GM10248 (cell line): ENCODE results near the gene GFAP.

ENCODE experiments used
- CTCF ChIA-PET: fragments of 300-600 bp; sonication (Branson Sonifier 250); formaldehyde crosslinking; extraction: SDS; loops from one replicate; lab custom pipeline; 2021; ENCODE audit warnings: antibody characterized with exemption; lab: Yijun Ruan, JAX
- POLR2A ChIA-PET: fragments of 350-650 bp; sonication (Branson Sonifier 250); formaldehyde crosslinking; extraction: SDS; loops from one replicate; lab custom pipeline; 2020; ENCODE audit warnings: antibody characterized with exemption; lab: Yijun Ruan, JAX
- DNase-seq: peaks from one replicate; pipeline ENCODE4 v3.0.0; 2012; ENCODE audit errors: extremely low spot score
- TF ChIP-seq, protein P1 (sequence below): IDR thresholded peaks from 2 replicates; pipeline ENCODE4 v1.5.1; 2012; ENCODE audit warnings: mild to moderate bottlenecking, low read depth; ENCODE audit errors: extremely low read depth, missing control alignments, control extremely low read depth

GFAP gene

DNA sequence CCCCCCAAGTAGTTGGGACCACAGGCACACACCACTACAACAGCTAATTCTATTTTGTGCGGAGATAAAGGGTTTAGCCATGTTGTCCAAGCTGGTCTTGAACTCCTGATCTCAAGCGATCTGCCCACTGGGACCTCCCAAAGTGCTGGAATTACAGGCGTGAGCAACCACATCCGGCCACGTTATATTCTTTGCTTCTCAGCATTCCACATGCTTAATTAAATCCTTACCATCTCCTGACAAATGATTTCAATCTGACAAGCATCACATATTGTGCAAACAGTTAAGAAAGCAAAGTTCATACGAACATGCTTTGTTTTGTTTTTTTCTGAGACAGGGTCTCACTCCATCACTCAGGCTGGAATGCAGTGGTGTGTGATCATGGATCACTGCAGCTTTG lies 49.4 kb downstream of the GFAP start:
- TF ChIP-seq, protein P1, sequence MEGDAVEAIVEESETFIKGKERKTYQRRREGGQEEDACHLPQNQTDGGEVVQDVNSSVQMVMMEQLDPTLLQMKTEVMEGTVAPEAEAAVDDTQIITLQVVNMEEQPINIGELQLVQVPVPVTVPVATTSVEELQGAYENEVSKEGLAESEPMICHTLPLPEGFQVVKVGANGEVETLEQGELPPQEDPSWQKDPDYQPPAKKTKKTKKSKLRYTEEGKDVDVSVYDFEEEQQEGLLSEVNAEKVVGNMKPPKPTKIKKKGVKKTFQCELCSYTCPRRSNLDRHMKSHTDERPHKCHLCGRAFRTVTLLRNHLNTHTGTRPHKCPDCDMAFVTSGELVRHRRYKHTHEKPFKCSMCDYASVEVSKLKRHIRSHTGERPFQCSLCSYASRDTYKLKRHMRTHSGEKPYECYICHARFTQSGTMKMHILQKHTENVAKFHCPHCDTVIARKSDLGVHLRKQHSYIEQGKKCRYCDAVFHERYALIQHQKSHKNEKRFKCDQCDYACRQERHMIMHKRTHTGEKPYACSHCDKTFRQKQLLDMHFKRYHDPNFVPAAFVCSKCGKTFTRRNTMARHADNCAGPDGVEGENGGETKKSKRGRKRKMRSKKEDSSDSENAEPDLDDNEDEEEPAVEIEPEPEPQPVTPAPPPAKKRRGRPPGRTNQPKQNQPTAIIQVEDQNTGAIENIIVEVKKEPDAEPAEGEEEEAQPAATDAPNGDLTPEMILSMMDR: no peak
- ChIA-PET CTCF (interaction anchor here (0.7 to 18.0 kb wide), 14 partner anchors 8 to 233 kb away, joined by 3 to 454 read pairs (median 4); no protein-coding TSS in a partner anchor), POLR2A (interaction anchor here (0.6 kb wide), 1 partner anchor 405 kb away, joined by 3 read pairs; no protein-coding TSS in a partner anchor)
- no peak for DNase-seq

DNA sequence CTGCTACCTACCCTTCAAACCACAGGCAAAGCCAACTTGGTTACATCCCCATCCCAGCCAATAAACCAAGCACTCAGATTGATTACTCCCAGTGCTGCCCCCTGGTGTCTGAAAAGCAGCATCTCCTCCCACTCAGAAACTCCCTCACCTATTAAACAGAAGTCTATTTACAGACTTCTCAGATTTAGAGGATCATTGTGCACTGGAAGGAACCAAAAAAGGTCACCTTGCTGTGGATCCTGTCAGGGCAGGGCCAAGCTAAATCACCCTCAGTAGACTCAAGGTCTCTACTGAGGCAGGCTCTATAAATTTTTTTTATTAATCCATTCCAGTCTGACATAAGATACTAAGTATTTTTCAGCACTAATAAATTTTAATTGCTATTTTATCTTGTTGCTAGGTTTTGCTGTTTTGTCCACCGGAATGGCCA lies 50.1 kb downstream of the GFAP start:
- TF ChIP-seq, protein P1: peak; percentile 77
- peak; percentile 80 for DNase-seq
- CTCF ChIA-PET: interaction anchor here (0.6 to 18.0 kb wide), 31 partner anchors 9 to 748 kb away, joined by 3 to 454 read pairs (median 4); partner anchors contain the start of gene ACBD4
- POLR2A ChIA-PET: no interaction called here

DNA sequence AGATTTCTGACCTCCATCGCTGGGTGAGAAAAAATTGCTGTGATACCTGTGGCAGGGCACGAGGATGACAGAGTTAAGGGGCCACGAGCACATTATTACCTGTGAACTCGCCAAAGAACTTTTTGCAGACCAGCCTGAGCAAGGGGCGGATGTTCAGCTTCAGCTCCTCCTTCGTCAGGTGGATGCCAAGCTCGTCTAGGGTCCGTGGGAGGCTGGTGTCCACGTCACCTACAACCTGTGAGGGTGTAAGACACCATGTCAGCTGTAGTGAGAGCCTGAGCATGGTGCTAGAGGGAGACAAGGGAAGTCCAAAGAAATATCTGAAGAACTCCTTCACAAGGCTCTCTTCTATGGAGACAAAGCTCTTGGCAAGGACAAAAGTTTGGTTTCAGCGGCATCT lies 50.5 kb downstream of the GFAP start:
- CTCF ChIA-PET: interaction anchor here (0.6 to 18.0 kb wide), 32 partner anchors 8 to 748 kb away, joined by 3 to 454 read pairs (median 4); partner anchors contain the start of gene ACBD4
- DNase-seq: no peak
- POLR2A ChIA-PET: no interaction called here
- TF ChIP-seq, protein P1: peak; percentile 1

DNA sequence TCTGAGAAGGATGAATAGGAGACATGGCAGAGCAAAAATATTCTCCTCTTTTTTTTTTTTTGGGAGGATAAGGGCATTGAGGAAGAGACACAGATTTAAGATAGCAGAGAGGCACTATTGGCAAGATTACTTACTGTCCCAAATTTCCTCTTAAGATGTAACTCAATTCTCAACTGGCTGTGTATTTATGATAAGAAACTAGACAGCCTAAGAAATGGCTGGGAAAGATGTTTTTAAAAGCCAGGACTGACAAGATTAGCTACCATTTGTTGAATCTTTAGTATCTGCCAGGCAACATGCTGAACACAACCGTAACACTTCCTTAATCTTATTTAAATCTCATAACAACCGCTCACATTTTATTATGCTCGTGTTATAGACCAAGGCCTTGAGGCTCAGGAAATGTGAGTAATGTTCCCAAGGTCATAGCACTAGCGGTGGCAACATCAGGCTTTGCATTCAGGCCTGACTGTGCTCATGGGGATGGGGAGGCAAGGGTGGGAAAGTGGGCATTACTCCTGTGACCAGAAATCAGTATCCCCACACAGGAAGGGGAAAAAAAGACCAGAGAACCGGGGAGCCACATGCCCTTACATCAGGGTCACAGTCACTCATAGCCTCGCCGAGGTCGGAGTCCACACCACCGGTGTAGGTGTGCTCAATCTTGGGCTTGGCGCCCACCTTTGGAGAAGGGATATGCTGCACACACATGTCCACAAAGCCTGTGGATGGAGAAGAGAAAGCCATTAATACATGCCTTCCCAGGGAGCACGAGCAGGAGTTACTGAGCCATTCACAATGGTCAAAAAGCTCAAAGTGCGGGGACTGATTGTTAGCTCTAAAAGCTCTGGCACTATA lies 52.0 kb downstream of the GFAP start:
- DNase-seq: no peak
- TF ChIP-seq, protein P1: no peak
- ChIA-PET CTCF (interaction anchor here (1.1 to 18.0 kb wide), 13 partner anchors 13 to 272 kb away, joined by 3 to 454 read pairs (median 7); partner anchors contain the start of gene ACBD4), POLR2A (no interaction called here)

DNA sequence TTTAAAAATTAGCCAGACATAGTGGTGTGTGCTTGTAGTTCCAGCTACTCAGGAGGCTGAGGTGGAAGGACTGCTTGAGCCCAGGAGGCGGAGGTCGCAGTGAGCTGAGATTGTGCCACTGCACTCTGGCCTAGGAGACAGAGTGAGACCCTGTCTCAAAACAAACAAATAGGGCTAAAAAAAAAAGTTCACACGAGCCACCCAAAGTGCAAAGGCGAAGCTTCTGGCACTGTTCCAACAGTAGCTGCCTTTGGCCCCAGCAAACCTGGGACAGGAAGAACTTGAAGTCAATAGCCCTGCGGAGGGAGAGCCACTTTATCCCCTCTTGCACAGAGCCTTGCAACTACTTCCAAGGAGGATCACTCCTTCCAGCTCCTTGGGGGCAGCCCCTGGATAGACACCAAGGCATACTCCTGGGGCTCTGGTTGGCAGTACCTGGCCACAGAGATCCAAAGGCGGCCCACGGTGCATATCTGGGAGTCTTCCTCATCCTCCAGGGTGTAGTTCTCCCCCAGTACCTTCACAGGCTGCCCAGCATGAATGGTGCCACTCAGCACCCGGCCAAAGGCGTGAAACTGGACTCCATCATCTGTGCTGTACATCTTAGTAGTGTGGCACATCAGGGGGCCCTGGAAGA lies 52.9 kb downstream of the GFAP start:
- no peak for DNase-seq
- TF ChIP-seq, protein P1: no peak
- ChIA-PET CTCF (interaction anchor here (1.1 to 18.0 kb wide), 6 partner anchors 13 to 273 kb away, joined by 4 to 454 read pairs (median 8); partner anchors contain the start of gene ACBD4), POLR2A (no interaction called here)

DNA sequence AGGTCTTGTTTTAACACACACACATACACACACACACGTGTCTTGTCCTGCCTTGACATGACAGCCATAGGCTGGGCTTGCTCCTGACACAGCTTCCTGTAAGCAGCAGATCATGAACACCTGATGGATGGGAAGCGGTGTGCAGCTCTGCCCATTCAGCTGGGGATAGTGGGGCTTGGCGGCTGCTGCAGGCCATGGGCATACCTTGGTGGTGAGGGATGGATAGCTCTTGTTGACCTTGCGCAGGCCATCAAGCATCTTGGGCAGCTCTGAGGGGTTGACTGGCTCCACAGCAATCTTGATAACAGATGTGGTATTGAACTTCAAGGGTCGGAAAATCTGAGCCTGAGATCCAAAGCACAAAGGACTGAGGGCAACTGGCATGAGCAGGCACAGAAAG lies 55.6 kb downstream of the GFAP start:
- TF ChIP-seq, protein P1: no peak
- ChIA-PET POLR2A (no interaction called here), CTCF (interaction anchor here (1.7 to 18.0 kb wide), 2 partner anchors 9 to 82 kb away, joined by 4 to 454 read pairs; no protein-coding TSS in a partner anchor)
- DNase-seq: no peak
